ENCODE data around the gene VENTX.
"Not testable (repeated sequence)": the region's sequence is repeated elsewhere in the genome, so short reads cannot be mapped to it uniquely, and the experiment has no call there.

VENTX gene

DNA sequence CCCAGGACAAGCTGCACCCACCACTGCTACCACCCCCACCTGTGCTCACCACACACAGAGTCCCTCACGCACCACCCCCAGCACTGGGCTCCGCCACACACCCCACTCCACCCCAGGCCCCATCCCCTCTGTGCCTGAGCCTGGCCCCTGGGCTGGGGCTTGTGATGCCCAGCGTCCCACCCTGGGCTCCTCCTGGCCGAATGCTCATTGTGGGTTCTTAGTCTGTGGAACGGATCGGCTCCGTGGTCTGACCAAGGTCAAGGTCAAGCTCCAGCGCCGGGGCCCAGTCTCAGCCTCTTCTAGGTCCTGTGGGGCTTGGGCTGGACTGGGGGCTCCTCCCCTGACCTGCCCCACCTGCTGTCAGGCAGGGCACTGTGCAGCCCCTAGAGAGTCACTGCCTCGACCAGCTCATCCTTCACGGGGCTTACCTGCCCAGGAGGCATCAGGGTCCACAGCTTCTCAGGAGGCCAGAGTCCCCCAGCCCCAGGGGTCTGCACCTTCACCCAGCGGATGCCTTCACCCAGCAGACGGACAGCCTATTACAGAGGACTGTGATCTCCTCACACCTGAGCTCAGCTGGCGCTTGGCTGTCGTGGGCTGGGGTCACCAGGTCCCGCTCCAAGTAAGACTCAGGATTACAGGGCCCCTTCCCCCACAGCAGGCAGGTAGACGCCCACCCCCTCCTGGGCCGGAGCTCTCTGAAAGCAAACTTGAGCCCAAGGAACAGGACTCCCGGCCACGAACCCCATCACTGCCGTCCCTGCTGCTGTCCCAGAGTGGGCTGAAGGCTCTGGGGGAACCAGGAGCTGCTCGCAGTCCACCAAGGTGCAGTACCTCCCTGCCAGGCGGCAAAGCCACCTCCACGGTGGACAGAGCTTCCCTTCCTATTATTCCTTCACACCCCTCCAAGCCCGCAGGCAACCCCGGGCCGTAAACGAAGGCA is 22.9 kb upstream of the VENTX start:
- no peak for DNase-seq (ENCODE audit: low read depth in 3 of 3)

DNA sequence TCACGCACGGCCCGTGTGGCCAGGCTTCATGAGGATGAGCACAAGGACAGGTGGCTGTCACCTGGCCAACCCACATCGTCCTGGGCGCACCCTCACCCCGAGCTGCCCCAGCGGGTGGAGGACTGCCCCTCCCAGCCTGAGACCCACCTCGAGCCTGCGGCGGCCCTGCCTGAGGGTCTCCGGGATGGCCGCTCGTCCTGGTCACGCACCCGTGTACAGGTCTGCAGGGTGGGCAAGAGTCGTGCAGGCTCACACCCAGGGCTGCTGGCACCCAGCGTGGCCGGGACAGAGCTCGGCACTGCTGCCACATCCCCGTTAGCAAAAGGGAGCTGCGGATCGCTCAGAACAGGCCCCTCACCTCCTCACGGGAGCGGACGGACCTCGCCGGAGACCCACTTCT is 22.1 kb upstream of the VENTX start:
- DNase-seq (ENCODE audit: low read depth in 3 of 3) = no peak

DNA sequence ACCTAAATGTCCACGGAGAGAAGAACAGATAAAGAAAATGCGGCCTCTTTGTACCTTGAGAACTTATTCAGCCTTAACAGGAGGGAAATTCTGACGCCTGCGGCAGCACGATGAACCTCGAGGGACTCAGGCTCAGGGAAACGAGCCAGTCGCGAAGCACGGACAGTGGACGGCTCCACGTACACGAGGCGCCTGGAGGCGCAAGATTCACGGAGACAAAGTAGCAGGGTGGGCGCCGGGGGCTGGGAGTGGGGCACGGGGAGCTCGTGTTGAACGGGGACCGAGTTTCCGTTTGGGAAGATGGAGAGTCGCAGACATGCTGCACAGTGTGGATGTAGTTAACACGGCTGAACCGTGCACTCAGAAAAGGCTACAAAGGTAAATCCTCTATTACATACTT is 20.9 kb upstream of the VENTX start:
- DNase-seq (ENCODE audit: low read depth in 3 of 3) = no peak

DNA sequence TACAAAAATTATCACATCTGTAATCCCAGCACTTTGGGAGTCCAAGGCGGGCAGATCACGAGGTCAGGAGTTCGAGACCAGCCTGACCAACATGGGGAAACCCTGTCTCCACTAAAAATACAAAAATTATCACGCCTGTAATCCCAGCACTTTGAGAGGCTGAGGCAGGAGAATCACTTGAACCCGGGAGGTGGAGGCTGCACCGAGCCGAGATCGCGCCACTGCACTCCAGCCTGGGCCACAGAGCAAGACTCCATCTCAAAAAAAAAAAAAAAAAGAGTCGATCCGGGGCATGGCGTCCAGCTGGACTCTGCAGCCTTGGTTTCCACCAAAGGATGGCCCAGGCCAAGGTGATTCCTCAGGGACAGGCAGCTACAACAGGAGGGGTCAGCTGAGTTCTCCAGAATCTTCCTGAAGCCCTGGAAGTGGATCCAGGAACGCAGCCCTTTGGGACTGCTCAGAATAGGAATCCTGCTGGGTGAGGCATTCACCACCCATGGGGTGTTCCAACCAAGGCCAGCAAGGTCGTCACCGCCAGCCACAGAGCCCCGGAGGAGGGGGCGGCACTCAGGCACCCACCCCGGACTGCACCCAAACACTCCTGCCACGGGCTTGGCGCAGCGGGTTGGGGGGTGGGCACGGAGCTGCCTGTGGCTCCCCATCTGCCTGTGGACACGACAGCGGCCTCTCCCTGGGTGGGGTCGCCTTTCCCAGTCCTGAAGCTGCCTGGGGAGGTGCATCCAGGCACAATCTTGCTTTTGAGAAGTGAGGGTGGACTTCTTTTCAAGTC is 19.7 kb upstream of the VENTX start:
- no peak for DNase-seq (ENCODE audit: low read depth in 3 of 3)

DNA sequence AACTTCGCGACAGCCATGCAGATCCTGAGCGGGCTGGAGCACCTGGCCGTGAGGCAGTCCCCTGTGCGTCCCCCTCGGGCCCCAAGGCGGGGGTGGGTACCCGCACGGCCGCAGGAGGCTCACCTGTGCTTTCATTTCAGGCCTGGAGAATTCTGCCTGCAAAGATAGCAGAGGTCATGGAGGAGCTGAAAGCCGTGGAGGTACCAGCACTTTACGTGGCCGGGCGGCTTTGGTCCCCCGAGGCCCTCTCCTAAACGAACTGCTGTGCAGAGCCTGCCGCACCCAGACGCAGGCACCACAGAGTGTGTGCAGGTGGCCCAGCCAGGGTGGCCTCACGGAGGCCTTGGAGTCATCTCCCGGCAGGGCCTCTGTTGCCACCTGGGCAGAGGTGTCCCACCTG is 18.8 kb upstream of the VENTX start:
- no peak for DNase-seq (ENCODE audit: low read depth in 3 of 3)

DNA sequence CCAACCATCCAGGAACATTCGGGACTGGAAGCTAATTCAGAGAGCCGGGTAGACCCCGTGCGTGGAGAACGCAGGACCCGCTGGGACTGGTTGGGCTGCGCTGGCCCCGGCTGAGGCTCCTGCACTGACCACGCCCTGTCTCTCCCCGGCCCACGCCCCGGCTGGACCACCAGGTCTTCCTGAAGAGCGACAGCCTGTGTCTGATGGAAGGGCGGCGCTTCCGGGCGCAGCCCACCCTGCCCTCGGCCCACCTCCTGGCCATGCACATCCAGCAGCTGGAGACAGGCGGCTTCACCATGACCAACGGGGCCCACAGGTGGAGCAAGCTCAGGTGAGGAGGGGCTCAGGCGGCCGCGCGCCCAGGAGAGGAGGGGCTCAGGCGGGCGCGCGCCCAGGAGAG is 17.9 kb upstream of the VENTX start:
- no peak for DNase-seq (ENCODE audit: low read depth in 3 of 3)

DNA sequence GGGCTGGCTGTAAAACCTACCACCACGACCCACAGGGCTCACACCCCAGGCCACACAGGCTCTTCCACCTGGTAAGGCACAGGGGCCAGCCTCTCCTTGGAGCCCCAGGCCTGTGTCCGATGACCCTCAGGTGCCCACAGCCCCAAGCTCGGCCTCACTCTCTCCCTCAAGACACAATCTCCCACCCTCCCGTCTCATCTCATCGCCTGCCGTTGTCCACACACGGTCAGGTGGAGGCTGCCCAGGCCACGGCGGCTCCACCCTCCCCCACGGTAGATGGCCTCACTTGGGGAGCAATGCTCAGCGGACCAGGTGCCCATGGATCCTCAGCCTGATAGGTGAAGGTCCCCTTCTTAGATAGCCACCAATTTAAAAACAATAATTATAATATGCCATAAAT is 16.3 kb upstream of the VENTX start:
- no peak for DNase-seq (ENCODE audit: low read depth in 3 of 3)

DNA sequence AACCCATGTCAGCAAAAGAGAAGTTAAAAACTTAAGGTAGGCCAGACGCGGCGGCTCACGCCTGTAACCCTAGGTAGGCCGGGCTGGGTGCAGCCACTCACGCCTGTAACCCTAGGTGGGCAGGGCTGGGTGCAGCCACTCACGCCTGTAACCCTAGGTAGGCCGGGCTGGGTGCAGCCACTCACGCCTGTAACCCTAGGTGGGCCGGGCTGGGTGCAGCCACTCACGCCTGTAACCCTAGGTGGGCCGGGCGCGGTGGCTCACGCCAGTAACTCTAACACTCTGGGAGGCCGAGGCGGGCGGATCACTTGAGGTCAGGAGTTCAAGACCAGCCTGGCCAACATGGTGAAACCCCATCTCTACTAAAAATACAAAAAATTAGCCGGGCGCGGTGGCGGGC is 15.9 kb upstream of the VENTX start:
- DNase-seq (ENCODE audit: low read depth in 3 of 3) = not testable (repeated sequence)

DNA sequence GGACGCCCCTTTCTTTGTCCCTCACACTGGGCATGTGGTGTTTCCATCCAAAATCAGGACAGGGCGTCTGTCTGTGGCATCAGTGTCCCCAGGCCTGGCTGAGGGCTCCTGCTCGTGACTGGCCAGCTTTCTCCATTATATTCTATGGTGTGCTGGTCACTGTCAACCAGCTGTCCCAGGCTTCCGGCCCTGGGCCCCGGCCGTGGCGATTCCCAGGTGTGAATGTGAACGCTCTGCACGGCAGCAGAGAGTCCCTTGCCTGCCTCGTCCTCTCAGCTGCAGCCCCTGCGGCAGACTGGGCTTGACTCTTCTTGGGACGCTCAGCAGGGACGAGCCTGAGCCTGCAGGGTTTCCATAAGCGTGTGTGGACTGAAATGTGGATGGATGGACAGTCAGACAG is 13.6 kb upstream of the VENTX start:
- DNase-seq (ENCODE audit: low read depth in 3 of 3) = no peak

DNA sequence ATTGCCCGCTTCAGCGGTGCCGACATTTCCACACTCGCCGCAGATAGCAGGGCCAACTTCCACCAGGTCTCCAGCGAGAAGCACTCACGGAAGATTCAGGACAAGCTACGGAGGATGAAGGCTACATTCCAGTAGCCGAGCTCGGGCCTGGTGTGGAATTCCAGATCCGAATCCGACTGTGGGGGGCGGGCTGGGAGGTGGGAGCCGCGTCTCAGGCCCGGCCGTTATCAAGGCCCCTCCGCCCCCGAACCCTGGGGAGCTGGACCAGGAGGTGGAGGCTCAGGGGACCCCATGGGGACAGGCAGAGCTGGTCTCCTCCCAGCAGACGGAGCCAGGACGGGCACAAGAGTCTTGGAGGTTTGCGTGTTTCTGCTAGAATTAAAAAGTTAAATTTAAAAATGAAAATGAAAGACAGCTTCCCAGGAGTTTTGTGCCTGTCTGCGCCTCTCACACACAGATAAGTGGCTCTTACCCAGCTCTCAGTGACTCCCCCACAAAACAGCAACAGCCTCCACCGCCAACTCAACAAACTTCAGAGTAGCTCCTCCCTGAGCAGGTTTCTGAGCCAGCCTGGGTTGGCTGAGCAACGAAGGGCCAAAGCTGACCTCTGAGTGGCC is 12.8 kb upstream of the VENTX start:
- DNase-seq (ENCODE audit: low read depth in 3 of 3) = no peak

DNA sequence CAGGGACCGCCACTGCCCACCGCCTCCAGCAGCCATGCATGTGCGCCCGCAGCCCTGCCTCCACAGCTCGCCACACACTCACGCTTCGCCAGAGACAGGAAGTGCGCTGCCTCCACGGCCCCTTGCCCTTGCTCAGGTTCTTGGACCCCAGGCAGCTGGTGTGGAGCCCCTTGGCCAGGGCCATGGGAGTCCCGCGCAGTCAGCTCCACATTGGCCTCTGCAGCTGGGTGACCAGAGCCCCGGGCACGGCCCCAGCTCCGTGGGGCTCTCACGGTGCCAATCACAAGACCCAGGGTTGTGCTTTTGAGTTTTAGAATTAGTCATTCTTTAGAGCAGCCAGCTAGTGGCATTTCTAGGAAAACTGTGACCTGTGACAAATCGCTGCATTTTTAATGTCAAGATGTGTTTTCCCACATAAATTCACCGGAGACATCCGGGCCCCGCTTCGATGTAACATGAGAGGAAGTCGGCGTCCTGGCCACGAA is 11.9 kb upstream of the VENTX start:
- no peak for DNase-seq (ENCODE audit: low read depth in 3 of 3)

DNA sequence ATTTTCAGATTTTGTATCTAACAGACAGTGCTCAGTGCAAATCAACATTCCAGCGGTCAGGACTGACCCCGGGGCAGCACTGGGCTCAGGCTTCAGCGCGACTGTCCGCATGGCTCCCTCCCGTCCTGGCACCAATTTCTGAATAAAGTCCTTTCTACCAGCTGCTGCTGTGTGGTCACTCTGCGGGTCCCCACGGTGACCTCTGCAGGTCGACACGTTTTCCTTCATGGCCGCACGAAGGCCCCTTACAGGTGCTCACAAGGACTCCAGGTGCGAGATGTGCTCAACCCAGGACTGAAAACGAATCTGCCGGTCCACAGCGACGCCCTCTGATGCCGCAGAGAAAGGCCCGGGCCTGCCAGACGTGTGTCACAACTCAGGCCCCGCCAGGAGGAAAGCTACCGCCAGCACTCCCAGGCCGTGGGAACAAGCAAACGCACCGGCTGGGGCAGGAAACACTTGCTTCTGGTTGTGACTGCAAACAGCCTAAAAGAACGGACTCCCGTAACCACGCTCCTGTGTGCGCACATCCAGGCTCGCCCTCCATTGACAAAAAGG is 11.3 kb upstream of the VENTX start:
- DNase-seq (ENCODE audit: low read depth in 3 of 3) = no peak

DNA sequence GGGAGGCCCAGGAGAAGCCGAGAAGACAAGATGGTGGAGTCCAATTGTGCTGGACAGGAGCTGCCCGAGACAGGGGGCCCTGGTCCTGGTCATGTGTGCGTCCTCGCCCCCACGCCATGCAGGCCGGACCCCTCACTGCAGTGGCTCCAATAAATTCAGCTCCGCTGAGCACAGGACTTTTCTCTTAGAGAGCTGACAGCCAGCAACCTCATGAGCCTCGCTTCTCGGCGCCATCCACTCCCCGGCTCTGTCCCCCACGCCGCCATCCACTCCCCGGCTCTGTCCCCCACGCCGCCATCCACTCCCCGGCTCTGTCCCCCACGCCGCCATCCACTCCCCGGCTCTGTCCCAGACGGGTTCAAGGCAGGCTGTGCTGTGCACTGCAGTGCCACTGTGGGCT is 10.4 kb upstream of the VENTX start:
- no peak for DNase-seq (ENCODE audit: low read depth in 3 of 3)

DNA sequence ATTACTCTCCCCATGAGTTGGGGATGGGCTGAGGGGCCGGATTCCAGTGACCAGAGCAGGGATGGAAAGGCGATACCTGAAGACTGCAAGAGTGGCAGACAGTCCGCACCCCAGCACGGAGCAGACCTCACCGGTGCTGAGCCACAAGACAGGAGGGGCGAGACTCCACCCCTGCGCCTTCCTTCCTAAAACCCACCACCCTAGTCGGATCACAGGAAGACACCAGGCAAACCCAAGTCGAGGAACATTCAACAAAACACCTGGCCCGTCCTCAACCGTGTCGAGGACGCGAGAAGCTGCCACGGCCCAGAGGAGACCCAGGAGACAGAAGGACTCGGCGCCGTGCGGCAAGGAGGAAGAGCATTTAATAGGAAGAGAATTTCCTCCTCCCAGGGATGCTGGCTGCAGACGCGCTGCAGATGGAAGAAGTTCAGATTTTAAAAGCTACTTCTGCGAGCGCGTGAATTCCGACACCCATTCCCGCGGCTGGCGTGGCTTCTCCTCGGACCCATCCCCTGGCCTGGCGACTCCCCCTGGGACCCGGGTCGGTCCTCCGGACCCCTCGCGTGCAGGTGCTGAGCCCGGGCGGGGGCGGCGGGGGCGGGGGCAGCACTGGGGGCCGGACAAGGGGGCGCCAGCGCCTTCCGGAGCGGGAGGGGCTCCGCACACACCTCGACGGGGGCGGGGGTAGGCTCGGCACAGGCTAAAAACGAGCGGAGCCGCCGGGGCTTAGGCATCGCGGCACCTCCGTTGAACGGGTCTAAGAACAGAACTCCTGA is 8.2 kb upstream of the VENTX start:
- DNase-seq (ENCODE audit: low read depth in 3 of 3) = no peak

DNA sequence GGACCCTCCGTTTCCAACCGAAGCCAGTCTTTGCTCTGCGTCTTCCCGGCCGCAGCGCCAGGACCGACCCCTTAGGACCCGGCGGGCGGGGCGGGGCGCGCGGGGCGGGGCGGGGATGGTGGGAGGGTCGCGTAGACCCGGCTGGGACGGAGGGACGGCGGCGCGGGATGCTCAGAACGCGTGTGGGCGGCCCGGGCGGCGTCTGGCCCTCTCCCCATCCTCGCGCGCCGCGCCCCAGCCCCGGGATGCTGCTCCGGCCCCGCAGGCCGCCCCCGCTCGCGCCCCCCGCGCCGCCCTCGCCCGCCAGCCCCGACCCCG is 7.7 kb upstream of the VENTX start, which contains the start of gene UTF1:
UTF1 (plus strand) TSS at position 174 of the 318 bp plus-strand sequence; CDS start at position 246, 72 bp downstream.
- no peak for DNase-seq (ENCODE audit: low read depth in 3 of 3)

DNA sequence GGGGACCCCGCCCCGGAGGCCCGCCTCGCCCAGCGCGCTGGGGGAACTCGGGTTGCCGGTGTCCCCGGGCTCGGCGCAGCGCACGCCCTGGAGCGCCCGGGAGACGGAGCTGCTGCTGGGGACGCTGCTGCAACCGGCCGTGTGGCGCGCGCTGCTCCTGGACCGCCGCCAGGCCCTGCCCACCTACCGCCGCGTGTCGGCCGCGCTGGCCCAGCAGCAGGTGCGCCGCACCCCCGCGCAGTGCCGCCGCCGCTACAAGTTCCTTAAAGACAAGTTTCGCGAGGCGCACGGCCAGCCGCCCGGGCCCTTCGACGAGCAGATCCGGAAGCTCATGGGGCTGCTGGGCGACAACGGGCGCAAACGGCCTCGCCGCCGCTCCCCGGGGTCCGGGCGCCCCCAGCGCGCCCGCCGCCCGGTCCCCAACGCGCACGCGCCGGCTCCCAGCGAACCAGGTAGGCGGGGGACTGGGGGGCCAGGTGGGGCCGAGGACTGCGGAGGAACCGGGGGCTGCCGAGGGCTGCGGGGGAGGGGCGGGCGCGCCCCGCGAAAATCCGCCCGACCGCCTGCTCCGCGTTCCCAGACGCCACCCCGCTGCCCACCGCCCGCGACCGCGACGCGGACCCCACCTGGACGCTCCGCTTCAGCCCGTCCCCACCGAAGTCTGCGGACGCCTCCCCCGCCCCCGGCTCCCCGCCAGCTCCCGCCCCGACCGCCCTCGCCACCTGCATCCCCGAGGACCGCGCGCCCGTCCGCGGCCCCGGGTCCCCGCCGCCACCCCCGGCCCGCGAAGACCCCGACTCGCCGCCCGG is 7.1 kb upstream of the VENTX start:
- peak in 1 of 3 experiments; percentile 16 for DNase-seq (ENCODE audit: low read depth in 3 of 3)

DNA sequence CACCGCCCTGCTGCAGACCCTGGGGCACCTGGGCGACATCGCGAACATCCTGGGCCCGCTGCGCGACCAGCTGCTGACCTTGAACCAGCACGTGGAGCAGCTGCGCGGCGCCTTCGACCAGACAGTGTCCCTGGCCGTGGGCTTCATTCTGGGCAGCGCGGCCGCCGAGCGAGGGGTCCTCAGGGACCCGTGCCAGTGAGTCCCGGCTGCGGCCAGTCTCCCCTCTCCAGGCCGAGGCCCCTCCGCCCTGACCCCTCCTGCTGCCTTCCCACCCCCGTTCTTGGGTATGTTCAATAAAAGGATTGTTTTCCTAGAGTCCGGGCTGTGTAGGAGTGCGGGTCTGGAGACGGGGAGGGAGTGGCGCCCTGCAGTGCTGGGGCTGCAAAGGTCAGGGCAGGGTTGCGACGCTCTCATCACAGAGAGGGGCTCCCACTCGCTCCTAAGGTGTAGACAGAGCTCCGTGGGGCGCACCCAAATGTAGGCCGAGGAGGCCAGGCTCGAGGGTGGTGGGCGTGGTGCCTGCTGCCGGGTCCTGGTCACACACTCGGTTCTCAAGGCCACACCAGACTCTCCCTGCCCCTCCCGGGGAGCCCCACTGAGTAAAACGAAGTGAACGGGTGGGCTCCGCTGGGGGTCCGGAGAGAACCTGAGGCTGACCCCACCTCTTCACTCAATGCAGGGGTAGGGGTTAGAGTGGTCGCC is 6.3 kb upstream of the VENTX start:
- no peak for DNase-seq (ENCODE audit: low read depth in 3 of 3)

DNA sequence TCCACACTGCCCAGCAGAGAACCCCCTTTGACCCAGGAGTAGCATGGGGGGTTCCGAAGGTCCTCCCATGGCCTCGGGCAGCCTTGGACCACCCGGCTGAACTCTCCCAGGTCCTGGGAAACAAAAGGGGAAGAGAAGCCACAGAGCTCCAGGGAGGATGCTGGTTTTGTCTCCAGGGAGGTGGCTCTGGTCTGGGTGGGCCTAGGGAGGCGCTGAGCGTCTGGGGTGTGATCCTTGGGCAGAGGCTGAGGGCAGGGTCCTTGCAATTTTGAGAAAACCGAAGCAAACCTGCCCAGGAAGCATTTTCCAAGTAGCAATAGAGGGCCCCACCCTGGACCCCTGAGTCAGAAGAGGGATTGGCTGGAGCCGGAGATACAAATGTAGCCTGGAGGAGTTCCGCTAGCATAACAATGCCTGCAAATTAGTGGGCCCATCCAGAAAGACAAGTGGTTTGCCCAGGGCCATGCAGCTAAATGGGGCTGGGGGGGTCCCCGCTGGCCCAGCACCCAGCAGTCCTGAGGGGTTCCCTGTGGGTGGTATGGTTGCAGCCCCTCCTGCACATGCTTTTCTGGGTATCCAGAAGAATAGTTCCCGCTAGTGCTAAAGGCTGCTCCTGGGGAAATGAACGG is 5.6 kb upstream of the VENTX start:
- no peak for DNase-seq (ENCODE audit: low read depth in 3 of 3)

DNA sequence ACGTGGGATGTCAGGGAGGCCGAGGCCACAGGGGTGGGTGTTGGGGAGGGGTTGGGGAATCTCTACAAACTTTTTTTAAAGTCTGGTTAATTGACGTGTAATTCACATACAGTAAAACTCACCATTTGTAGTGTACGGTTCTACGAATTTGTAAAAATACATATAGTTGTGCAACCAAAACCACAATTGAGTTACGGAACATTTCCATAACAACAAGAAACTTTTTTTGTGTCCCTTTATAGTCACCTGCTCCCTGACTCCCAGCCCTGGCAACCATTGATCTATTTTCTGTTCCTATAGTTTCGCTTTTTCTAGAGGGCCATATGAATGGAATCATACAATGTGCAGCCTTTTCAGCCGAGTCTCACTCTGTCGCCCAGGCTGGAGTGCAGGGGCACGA is 2.9 kb upstream of the VENTX start:
- not testable (repeated sequence) for DNase-seq (ENCODE audit: low read depth in 3 of 3)

Data from stimulated activated CD4-positive, alpha-beta T cell treated with anti-CD3 and anti-CD28 coated beads, TNF-alpha, amount 100 ng/mL, for 24 hours (primary cell).